ENCODE results near the gene ZNF728. TPM values are rescaled to one million over a fixed set of nuclear protein-coding genes. Genes with fewer than 3 reads are reported as not detected.

ZNF728 gene
- total and polyA plus RNA-seq, 4 donors = 0.05 to 0.25 TPM; not detected in 2

GRCh38 chr19:23046743-23047142 is 43.8 kb upstream of the ZNF728 start (continued):
- TF ChIP-seq CTCF (IDR thresholded peaks at IDR 0.05; ENCODE audit: low read depth, low read length, missing input control) = no peak

- WGBS = 61% methylated on average over 2 of the region's 2 CpGs
- no peak for TF ChIP-seq HNF4G (IDR thresholded peaks at IDR 0.05)
- TF ChIP-seq ATF3 (IDR thresholded peaks at IDR 0.05) = no peak
- no peak for TF ChIP-seq SP1 (IDR thresholded peaks at IDR 0.05)
- TF ChIP-seq HNF4A (conservative IDR thresholded peaks at IDR 0.05) = no peak
- TF ChIP-seq JUND (IDR thresholded peaks at IDR 0.05) = no peak
- no peak for TF ChIP-seq GABPA (IDR thresholded peaks at IDR 0.05 in 1 of 2, conservative IDR thresholded peaks at IDR 0.05 in 1 of 2)
- TF ChIP-seq CTCF (IDR thresholded peaks at IDR 0.05; ENCODE audit: low read depth, low read length, missing input control) = no peak
- no peak for TF ChIP-seq NR2F2 (IDR thresholded peaks at IDR 0.05)
- no peak for TF ChIP-seq TAF1 (conservative IDR thresholded peaks at IDR 0.05)
- no peak for TF ChIP-seq FOXA1 (IDR thresholded peaks at IDR 0.05)
- TF ChIP-seq ZBTB33 (IDR thresholded peaks at IDR 0.05) = no peak
- TF ChIP-seq EGR1 (IDR thresholded peaks at IDR 0.05; ENCODE audit: low read depth in 2 of 2) = no peak
- TF ChIP-seq RAD21 (IDR thresholded peaks at IDR 0.05) = no peak
- no peak for TF ChIP-seq RXRA (IDR thresholded peaks at IDR 0.05)
- TF ChIP-seq FOXA2 (IDR thresholded peaks at IDR 0.05) = no peak
- no peak for TF ChIP-seq YY1 (IDR thresholded peaks at IDR 0.05)
- TF ChIP-seq MAX (IDR thresholded peaks at IDR 0.05) = no peak
- TF ChIP-seq REST (IDR thresholded peaks at IDR 0.05) = no peak
- no peak for DNase-seq (ENCODE audit: low spot score)
- Histone ChIP-seq H3K4me3 (ENCODE audit: low read depth in 1 of 3, low read length in 3 of 3) (no peak overlapping the region), H3K9me3 (ENCODE audit: control insufficient read depth in 4 of 4, low read length in 3 of 4) (peaks cover 0 to 2% (median 0%) of the 10 kb centered on the region in 4 donors), H3K36me3 (ENCODE audit: control insufficient read depth in 4 of 4, insufficient read depth in 3 of 4, low read depth in 1 of 4, low read length in 3 of 4) (no peaks in the 10 kb centered on the region), H3K27ac (ENCODE audit: low read depth in 1 of 2, low read length in 2 of 2) (no peak overlapping the region), H3K27me3 (ENCODE audit: control insufficient read depth in 4 of 4, insufficient read depth in 4 of 4, low read length in 3 of 4) (no peaks in the 10 kb centered on the region), H3K4me1 (ENCODE audit: control insufficient read depth in 4 of 4, insufficient read depth in 4 of 4, low read length in 3 of 4) (no peaks in the 10 kb centered on the region), H3K9ac (ENCODE audit: low read depth in 1 of 2, low read length in 2 of 2) (no peak overlapping the region)
Observed at GRCh38 chr19:23033721-23034120, 30.7 kb upstream of the ZNF728 start.
